Measurements from ENCODE around the gene LARGE1.

DNA sequence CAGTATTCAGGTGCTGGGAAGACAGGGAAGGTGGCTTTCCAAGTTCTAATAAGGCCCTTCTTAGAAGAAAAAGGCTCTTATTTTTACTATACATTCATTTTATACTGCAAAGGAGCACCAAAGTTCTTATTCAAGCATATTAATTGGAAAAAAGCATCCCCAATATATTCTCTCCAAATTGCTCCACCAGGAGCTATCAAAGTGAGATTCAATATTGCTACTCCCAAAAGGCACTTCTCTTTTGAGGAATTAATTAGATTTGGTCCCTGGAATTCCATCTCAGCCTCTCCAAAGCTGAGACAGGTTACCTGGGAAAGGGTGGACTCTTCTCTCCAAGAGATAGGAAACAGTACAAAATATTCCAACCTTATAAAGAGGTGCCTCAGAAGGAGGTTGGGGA lies 134.1 kb downstream of the LARGE1 start:
- TF ChIP-seq CTCF (IDR thresholded peaks at IDR 0.05) (no peak), POLR2A (IDR thresholded peaks at IDR 0.05) (no peak)
